DMS 273 treated with DMSO at 0.1 percent for 48 hours (cell line): ENCODE data around the gene SNTA1.
"Not testable (repeated sequence)": the region's sequence is repeated elsewhere in the genome, so short reads cannot be mapped to it uniquely, and the experiment has no call there.

Source experiments
- DNase-seq: peaks from one replicate; lab custom pipeline; 2025; lab: John Stamatoyannopoulos, UW

Gene SNTA1

DNA sequence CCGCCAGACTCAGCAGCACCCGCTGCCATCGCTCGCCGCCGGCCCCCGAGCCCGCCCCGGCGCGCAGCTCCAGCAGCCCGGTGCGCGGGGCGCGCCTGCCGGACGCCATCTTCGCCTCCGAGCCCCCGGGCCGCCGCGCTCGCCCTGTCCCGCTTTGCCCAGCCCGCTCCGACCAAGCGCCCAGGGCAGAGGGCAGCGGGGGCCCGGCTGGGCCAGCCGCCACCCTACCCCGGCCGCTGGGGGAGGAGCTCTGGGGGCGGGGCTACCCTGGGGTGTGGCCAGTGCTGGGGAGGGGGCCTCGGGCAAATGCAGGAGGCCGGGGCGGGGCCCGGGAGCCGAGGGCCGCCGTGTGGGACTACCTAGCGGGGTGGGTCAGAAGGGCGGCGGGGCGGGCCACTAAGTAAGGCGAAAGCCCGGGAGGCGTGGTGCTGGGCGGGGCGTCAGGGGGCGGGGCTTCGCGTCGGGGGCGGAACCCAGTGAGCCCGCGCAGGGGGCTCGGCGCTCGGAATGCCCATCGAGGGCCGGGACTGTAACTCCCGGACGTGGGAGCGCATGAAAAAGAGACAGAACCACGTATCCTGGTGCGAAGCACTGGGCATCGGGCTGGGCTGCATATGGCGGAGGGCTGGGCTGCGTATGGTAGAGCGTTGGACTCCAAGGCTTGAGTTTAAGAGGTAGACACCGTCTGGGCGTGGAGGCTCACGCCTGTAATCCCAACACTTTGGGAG, at the start of gene SNTA1:
TSS of gene SNTA1 (minus strand) at position 252 of the 728 bp plus-strand sequence. CDS start at position 109, 143 bp downstream.
- peak; percentile 71 for DNase-seq

- DNase-seq: no peak
Measured at GRCh38 chr20:33490934-33491656, 47.5 kb upstream of the SNTA1 start.

DNA sequence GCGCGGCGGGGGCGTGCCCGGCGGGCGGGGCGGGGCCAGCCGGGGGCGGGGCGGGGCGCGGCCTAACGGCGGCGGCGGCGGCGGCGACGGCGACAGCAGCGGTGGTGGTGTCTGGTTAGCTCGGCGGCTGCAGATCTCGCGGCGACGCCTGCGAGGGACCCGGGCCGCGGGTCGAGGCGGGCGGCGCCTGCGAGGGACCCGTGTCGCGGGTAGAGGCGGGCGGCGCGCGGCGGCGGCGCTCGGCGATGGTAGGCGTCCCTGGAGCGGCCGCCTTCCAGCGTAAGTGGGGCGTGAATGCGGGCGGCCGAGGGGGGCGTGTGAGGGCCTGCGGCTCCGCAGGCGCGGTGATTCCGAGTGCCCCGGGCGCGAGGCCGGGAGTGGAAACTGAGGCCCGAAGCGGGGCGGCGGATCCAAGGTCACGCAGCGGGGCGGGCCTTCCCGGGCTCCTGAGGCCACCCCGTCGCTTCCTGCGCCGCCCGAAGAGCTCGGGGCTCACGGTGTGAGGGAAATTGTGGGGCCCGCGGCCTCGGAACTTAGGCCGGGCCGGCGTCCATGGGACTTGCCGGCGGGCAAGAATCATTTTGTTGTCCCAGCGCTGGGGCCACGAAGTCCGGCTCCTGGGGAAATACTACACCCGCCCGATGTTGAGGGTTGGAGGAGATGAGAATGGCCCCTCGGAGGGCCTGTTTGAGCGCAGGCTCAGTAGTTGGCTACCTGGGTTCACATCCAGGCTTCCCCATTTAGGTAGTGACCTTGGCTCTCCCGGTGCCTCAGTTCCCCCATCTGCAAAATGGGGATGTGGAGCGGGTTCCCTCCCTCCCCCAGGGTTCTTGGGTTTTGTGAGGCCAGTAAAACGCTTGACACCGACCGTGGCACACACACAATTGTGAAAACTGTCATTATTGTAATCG, 46.7 kb upstream of the SNTA1 start, which contains the start of gene CBFA2T2:
TSS of gene CBFA2T2 (plus strand) at position 74 of the 911 bp plus-strand sequence. CDS start at position 246, 172 bp downstream.
- no peak for DNase-seq

DNA sequence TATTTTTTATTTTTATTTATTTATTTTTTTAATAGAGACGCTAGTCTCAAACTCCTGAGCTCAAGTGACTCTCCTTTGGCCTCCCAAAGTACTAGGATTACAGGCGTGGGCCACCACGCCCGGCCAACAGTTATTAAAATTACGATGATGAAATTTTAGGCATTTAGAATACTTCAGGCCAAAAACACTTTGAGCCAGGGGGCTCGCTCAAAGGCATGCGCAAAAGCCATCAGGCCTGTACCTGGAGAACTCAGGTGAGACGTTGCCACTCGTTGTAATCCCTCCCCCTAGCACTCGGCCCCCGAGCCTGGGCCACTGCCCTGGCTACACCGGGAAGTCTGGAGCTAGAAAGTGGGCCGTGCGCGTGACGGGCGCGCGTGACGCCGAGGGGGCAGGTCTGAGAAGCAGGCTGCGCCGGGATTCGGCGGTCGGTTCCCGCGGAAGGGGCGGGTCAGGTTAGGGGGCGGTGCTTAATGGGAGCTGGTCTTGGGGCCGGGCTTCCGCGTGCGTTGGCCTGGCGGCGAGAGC, 46.0 kb upstream of the SNTA1 start:
- peak; percentile 90 for DNase-seq

DNA sequence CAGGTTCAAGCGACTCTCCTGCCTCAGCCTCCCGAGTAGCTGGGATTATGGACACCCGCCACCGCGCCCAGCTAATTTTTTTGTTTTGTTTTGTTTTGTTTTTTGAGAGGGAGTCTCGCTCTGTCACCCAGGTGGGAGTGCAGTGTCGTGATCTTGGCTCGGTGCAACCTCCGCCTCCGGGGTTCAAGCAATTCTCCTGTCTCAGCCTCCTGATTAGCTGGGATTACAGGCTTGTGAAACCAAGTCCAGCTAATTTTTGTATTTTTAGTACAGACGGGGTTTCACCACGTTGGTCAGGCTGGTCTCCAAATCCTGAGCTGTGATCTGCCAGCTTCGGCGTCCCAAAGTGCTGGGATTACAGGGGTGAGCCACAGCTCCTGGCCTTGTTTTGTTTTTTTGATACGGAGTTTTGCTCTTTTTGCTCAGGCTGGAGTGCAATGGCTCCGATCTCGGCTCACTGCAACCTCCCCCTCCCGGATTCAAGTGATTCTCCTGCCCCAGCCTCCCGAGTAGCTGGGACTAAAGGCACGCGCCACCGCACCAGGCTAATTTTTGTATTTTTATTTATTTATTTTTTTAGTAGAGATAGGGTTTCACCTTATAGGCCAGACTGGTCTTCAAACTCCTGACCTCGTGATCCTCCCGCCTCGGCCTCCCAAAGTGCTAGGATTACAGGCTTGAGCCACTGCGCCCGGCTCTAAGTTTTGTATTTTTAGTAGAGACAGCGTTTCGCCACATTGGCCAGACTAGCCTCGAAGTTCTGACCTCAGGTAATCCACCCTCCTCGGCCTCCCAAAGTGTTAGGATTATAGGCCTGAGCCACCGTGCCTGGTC, 45.3 kb upstream of the SNTA1 start:
- not testable (repeated sequence) for DNase-seq

DNA sequence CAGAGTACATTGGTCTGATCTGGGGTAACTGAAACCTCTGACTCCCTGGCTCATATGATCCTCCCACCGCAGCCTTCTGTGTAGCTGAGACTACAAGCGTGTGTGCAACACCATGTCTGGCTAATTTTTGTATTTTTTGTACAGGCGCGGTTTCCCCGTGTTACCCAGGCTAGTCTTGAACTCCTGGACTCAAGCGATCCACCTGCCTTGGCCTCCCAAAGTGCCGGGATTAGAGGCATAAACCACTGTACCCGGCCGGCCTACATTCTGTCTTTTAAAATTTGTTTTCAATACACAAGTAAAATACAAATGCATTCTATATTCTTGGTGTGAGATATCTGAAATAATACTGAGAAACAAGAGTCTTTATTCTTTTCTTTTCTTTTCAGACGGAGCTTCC, 44.6 kb upstream of the SNTA1 start:
- DNase-seq: no peak

GRCh38 chr20:33483186-33483585, 39.6 kb upstream of the SNTA1 start:
- not testable (repeated sequence) for DNase-seq

- peak; percentile 20 for DNase-seq
Measured at GRCh38 chr20:33482581-33482980, 39.0 kb upstream of the SNTA1 start.

DNA sequence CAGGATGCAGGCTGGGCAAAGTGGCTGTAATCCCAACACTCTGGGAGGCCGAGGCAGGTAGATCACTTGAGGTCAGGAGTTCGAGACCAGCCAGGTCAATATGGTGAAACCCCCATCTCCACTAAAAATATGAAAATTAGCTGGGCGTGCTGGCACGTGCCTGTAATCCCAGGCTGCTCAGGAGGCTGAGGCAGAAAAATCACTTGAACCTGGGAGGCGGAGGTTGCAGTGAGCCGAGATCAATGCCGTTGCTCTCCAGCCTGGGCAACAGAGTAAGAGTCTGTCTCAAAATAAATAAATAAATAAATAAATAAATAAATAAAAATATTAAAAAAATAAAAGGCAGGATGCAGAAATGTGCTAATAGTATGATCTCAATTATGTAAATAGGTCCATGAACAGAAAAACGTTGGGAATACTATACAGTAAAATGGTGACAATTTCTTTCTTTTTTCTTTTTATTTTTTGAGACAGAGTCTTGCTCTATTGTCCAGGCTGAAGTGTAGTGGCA, 37.9 kb upstream of the SNTA1 start:
- DNase-seq: no peak

DNA sequence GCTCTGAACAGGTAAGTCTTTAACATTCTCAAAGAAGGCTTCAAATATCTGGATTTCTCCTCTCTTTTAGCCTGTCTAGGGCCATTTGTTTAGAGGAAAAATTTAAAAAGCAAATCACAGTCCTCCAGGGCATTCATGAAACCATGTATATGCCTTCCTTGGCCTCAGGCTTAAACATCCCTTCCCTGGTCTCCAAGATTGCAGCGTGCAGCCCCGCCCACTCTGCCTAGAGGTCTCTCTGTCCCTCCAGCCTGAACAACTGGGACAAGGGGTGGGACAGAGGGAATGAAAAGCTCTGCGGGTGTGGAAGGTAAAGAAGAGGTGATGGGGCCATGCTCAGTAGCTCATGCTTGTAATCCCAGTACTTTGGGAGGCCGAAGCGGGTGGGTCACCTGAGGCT, 36.5 kb upstream of the SNTA1 start:
- DNase-seq: no peak

DNA sequence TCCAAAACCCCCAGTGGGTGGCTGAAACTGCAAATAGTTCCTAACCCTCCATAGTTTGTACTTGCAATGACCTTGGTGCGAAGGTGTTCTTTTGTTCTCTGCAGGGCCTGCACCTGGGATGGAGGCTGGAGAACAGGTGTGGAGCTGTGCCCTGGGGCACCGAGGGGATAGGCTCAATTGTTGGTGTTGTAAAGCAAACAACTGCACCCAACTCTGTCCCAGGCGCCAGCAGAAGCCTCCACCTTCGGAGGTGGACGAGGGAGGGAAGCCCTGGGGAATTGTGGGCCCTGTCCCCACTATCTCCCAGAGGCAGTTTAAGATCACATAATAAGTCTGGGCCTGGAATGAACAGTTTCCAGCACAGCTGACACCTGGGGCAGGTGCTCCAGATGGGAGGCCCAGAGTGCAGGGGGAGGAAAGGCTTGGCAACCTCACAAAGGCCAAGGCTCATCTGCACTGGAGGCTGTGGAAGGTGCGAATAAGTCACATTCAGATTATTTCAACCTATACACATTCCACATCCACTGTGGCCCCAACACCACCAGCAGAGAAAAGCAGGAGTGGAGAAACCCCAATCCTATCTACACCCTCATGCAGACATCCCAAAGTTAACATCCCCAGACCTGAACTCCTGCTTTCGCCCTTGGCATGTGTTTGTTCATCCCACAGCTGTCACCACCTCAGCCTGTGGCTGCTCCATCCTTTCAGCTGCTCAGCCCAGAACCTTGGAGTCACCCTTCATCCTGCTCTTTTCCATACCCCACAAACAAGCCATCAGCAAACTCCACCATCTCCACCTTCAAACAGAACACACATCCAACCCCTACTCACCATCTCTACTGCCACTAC, 34.0 kb upstream of the SNTA1 start:
- no peak for DNase-seq

DNA sequence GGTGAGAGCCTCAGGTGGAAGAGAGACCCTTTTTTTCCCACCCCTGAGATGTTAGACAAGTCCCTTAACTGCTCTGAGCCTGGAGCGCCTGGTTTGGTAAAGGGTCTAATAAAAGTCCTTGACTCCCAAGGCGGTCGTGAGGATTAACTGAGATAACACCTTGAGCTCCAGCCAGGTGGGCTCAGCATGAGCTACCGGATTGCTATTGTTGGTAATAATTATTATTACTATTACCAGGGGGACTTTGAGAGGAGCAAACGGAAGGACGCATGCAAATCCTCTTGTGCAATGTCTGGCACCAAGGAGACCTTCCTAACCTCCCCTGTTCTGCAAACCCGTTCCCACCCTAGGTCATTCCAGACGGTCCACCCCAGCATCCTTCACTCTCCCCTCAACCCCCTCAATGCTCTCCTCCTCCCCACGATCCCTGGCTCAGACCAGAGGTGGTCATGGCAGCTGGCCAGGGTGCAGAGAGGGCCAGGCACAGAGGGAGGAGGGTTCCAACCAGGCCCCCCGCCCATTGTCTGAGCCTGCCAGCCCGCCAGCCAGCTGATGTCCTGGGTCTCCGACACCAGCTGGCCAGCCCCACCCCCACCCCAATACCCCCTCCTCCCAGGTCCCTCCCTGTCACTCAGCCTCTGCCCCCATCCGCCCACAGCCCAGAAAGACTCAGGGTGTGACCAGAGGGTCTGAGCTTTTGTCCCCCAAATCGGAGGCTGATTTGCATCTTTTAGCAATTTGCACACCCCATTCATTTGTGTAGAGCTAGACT, 32.0 kb upstream of the SNTA1 start:
- no peak for DNase-seq

DNA sequence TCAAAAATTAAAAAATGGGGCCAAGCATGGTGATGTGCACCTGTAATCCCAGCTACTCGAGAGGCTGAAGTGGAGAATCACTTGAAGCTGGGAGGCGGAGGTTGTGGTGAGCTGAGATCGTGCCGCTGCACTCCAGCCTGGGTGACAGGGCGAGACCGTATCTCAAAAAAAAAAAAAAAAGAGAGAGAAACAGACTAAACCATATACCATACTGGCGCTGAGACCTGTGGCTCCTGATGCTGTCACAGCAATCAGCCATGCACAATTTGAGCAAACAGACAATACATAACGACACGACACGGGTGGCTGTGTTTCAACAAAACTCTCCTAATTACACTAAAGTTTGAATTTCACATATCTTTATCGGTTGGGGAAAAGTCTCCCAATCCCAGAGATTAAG, 31.4 kb upstream of the SNTA1 start:
- no peak for DNase-seq

GRCh38 chr20:33474097-33474873, 30.7 kb upstream of the SNTA1 start:
- DNase-seq: no peak

DNA sequence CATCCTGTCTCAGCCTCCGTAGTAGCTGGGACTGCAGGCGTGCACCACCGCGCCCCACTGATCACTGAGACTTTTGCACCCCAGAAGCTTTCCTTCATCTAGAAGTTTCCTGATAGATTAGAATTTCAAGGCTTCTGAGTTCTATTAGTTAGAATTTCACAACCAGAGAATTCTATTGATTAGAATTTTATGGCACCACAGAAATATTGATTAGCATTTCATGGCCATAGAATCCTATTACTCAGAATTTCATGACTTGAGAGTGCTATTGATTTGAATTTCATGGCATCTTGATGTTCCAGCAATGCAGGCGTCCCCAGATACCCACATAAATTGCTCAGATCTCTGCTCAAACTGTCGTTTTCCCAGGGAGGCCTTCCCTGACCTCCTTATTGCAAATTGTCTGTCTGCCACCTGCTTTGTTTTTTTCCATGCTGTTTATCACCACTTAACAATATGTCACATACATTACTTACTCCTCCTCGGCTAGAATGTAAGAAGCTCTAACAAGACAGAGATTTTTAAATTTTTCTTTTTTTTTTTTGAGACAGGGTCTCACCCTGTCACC, 29.4 kb upstream of the SNTA1 start:
- no peak for DNase-seq

- DNase-seq: no peak
Measured at GRCh38 chr20:33470866-33471265, 27.3 kb upstream of the SNTA1 start.

DNA sequence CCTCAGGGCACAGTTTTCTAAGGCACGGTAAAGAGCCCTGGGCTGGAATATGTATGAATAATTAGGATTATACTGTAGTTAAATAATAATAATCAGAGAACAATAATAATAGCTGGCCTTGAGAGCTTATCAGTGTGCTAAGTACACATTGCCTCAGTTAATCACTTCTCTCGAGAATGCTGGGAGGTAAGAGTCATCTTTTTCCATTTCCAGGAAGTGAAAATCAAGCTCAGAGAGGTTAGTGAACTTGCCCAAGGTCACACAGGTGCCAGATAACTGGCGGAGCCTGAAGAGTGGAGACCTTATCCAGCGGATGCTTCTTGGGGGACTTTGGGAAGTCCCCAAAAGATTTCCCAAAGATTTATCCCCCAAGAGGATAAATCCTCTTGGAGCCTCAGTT, 26.9 kb upstream of the SNTA1 start:
- DNase-seq: no peak

- no peak for DNase-seq
Measured at GRCh38 chr20:33466303-33466646, 22.7 kb upstream of the SNTA1 start.
